Colonic mucosa (tissue), 4 donors: ENCODE measurements around the gene LRRC14B. TPM values are rescaled to one million over a fixed set of nuclear protein-coding genes. Genes with fewer than 3 reads are reported as not detected.
"Not testable (repeated sequence)": the region's sequence is repeated elsewhere in the genome, so short reads cannot be mapped to it uniquely, and the experiment has no call there.

ENCODE experiments used
- DNase-seq: peaks from one replicate; pipeline ENCODE4 v3.0.0-alpha.2; 2020
- H3K27ac ChIP-seq: fragments of 200-600 bp; one replicate; pipeline ENCODE4 v1.8.0; 2021
- H3K27me3 ChIP-seq: fragments of 200-600 bp; one replicate; pipeline ENCODE4 v1.8.0; 2021
- H3K36me3 ChIP-seq: fragments of 200-600 bp; one replicate; pipeline ENCODE4 v1.8.0; 2021
- H3K4me1 ChIP-seq: fragments of 200-600 bp; one replicate; pipeline ENCODE4 v1.8.0; 2021; ENCODE audit warnings: mild to moderate bottlenecking
- H3K4me3 ChIP-seq: fragments of 200-600 bp; one replicate; pipeline ENCODE4 v1.8.0; 2021
- H3K9ac ChIP-seq, 2 donors: one replicate each; pipeline ENCODE4 v1.7.0; 2013; ENCODE audit warnings: control low read depth in 2 of 2, low read depth in 2 of 2, low read length in 2 of 2
- H3K9me3 ChIP-seq: fragments of 200-600 bp; one replicate; pipeline ENCODE4 v1.8.0; 2021
- intact Hi-C: fragments of 100-400 bp; cut with DNase I; formaldehyde crosslinking; loops from one replicate; pipeline ENCODE4 v1.14.1; 2022
- total RNA-seq, 2 donors: library from RNA; stranded (reverse); fragmentation: NEBNext Ultra II Directional in 1 of 2; extraction: Animal tissue kit (Norgen Biotek cat#: 25700) in 1 of 2; gene quantifications; one replicate each; pipeline ENCODE4 v1.2.1, GENCODE V29; 2021
- TF ChIP-seq, protein P1 (sequence below): fragments of 200-600 bp; IDR thresholded peaks from one replicate; pipeline ENCODE4 v1.8.0; 2022; ENCODE audit warnings: antibody characterized with exemption, mild to moderate bottlenecking
- donor health status: healthy.
- donor health status: DM: no; HTN: no; CAD: no.
- donor health status: DM: no; HTN: no; CAD: no.

The LRRC14B gene
- total RNA-seq, 2 donors from 2014 or later = not detected

GRCh38 chr5:225334-225733, 34.0 kb downstream of the LRRC14B start:
- Histone ChIP-seq H3K27ac (no peak overlapping the region), H3K9me3 (no peaks in the 10 kb centered on the region), H3K9ac (no peak overlapping the region), H3K27me3 (no peaks in the 10 kb centered on the region), H3K4me1 (no peaks in the 10 kb centered on the region), H3K36me3 (peaks cover 16% of the 10 kb centered on the region), H3K4me3 (no peak overlapping the region)
- TF ChIP-seq, protein P1, sequence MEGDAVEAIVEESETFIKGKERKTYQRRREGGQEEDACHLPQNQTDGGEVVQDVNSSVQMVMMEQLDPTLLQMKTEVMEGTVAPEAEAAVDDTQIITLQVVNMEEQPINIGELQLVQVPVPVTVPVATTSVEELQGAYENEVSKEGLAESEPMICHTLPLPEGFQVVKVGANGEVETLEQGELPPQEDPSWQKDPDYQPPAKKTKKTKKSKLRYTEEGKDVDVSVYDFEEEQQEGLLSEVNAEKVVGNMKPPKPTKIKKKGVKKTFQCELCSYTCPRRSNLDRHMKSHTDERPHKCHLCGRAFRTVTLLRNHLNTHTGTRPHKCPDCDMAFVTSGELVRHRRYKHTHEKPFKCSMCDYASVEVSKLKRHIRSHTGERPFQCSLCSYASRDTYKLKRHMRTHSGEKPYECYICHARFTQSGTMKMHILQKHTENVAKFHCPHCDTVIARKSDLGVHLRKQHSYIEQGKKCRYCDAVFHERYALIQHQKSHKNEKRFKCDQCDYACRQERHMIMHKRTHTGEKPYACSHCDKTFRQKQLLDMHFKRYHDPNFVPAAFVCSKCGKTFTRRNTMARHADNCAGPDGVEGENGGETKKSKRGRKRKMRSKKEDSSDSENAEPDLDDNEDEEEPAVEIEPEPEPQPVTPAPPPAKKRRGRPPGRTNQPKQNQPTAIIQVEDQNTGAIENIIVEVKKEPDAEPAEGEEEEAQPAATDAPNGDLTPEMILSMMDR = no peak
- intact Hi-C loops = no loop called here
- DNase-seq = no peak

- H3K27ac ChIP-seq, intact Hi-C loops, H3K9ac ChIP-seq, H3K27me3 ChIP-seq, H3K4me1 ChIP-seq, H3K4me3 ChIP-seq, H3K9me3 ChIP-seq, DNase-seq: not testable (repeated sequence)
- peaks cover 16% of the 10 kb centered on the region for H3K36me3 ChIP-seq
Measured at GRCh38 chr5:227375-227774, 36.1 kb downstream of the LRRC14B start.

GRCh38 chr5:228886-229285, 37.6 kb downstream of the LRRC14B start:
- H3K9me3 ChIP-seq = no peaks in the 10 kb centered on the region
- H3K9ac ChIP-seq = no peak overlapping the region
- H3K36me3 ChIP-seq = peaks cover 16% of the 10 kb centered on the region
- H3K27ac ChIP-seq = no peak overlapping the region
- H3K4me1 ChIP-seq = no peaks in the 10 kb centered on the region
- TF ChIP-seq, protein P1 = no peak
- H3K4me3 ChIP-seq = no peak overlapping the region
- H3K27me3 ChIP-seq = no peaks in the 10 kb centered on the region
- intact Hi-C loops = no loop called here
- DNase-seq = no peak

- intact Hi-C loops = no loop called here
- Histone ChIP-seq H3K9me3 (no peaks in the 10 kb centered on the region), H3K36me3 (peaks cover 4% of the 10 kb centered on the region), H3K4me1 (no peaks in the 10 kb centered on the region), H3K27ac (no peak overlapping the region), H3K27me3 (no peaks in the 10 kb centered on the region), H3K9ac (no peak overlapping the region), H3K4me3 (no peak overlapping the region)
- TF ChIP-seq, protein P1 = no peak
- no peak for DNase-seq
Measured at GRCh38 chr5:230711-231110, 39.4 kb downstream of the LRRC14B start.

GRCh38 chr5:231661-232060, 40.4 kb downstream of the LRRC14B start:
- Histone ChIP-seq H3K27me3 (no peaks in the 10 kb centered on the region), H3K9ac (no peak overlapping the region), H3K27ac (no peak overlapping the region), H3K9me3 (no peaks in the 10 kb centered on the region), H3K4me3 (no peak overlapping the region), H3K36me3 (peaks cover 4% of the 10 kb centered on the region), H3K4me1 (no peaks in the 10 kb centered on the region)
- intact Hi-C loops = no loop called here
- TF ChIP-seq, protein P1 = no peak
- no peak for DNase-seq

DNA sequence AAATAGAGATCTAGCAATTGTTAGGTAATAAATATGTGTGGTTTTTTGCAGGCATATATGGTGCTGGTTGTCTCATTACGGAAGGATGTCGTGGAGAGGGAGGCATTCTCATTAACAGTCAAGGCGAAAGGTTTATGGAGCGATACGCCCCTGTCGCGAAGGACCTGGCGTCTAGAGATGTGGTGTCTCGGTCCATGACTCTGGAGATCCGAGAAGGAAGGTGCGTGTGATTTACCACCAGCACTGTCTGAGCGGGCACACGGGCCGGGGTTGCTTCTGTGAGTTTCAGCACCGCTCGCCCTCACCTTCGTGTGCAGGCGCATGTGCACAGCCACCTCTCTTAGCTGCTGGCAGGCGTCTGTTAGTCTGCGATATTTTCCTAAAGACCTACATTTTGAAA, 42.1 kb downstream of the LRRC14B start:
- intact Hi-C loops, H3K27ac ChIP-seq, DNase-seq, H3K4me3 ChIP-seq, H3K36me3 ChIP-seq, H3K9ac ChIP-seq, H3K9me3 ChIP-seq, H3K27me3 ChIP-seq, H3K4me1 ChIP-seq: not testable (repeated sequence)

DNA sequence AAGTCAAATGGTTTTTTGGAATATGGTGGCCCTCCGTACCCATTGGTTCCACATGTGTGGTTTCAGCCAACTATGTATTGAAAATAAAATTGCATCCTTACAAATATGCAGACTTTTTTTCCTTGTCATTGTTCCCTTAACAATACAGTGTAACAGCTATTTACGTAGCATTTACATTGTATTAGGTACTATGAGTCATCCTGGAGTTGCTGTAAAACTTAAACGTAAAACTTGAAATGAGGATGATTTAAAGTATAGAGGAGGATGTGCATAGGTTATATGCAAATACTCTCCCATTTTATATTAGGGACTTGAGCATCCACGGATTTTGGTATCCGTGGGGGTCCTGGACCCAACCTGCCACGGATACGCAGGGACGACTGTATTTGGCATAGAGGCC, 43.2 kb downstream of the LRRC14B start:
- Histone ChIP-seq H3K27me3 (no peaks in the 10 kb centered on the region), H3K36me3 (no peaks in the 10 kb centered on the region), H3K4me1 (no peaks in the 10 kb centered on the region), H3K9ac (no peak overlapping the region), H3K27ac (no peak overlapping the region), H3K4me3 (no peak overlapping the region), H3K9me3 (no peaks in the 10 kb centered on the region)
- DNase-seq = no peak
- intact Hi-C loops = no loop called here
- TF ChIP-seq, protein P1 = no peak

DNA sequence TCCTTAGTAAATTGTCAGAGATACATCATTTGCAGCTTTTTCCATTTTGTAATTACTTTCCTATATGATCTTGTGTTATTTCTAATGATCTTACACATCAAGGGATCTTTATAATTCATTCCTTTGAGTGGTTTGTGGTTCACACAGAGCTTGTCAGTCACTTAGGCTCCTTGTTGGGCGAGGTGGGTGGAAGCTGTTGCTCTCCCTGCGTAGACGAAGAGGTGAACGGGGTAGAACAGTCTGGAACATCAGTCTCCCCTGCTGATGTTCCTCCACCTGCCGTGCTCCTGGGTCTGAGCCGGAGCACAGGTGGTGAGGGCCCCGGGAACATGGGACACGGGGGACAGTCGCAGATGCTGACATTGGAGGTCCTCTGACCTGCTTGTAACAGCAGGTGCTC, 44.2 kb downstream of the LRRC14B start:
- H3K4me3 ChIP-seq, H3K9me3 ChIP-seq, H3K36me3 ChIP-seq, H3K9ac ChIP-seq, H3K27ac ChIP-seq, H3K27me3 ChIP-seq, H3K4me1 ChIP-seq, intact Hi-C loops, DNase-seq: not testable (repeated sequence)

DNA sequence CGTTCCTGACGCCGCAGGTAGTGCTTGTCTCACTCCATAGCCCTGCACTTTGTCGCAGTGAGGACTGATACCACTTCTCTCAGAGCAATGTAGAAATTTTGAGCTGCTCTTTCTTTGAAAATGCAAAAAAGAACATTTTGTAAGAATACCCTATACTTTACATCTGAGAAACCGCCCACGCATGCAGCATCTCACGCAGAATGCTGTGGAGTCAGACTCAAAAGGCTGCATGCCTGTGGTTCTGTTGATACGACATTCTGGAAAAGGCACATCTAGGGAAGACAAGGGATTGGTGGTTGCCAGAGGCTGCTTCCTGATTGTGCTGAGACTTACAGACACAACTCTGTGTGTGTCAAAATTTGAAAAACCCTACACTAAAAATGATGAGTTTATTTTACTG, 46.6 kb downstream of the LRRC14B start:
- intact Hi-C loops, H3K4me1 ChIP-seq, H3K9me3 ChIP-seq, H3K9ac ChIP-seq, H3K4me3 ChIP-seq, H3K27me3 ChIP-seq, H3K27ac ChIP-seq, DNase-seq: not testable (repeated sequence)
- peaks cover 12% of the 10 kb centered on the region for H3K36me3 ChIP-seq
